Thyroid gland (tissue), 4 donors: ENCODE data around the gene FAM3A.

Experiments used
- POLR2A ChIP-seq, 2 donors: fragments of 450-650 bp; IDR thresholded peaks; one replicate each; pipeline ENCODE4 v1.6.1; 2017; ENCODE audit warnings: antibody characterized with exemption in 2 of 2, mild to moderate bottlenecking in 2 of 2, moderate library complexity in 1 of 2
- TF ChIP-seq, protein P1 (sequence below), 6 experiments: fragments of 200-600 bp in 3 of 6; fragments of 450-650 bp in 3 of 6; sonication (generic) in 3 of 6; IDR thresholded peaks; one replicate each; pipeline ENCODE4 v1.5.1; 2016 to 2019; ENCODE audit warnings: antibody characterized with exemption in 6 of 6, mild to moderate bottlenecking in 2 of 6, inconsistent platforms in 1 of 6, moderate library complexity in 1 of 6

DNA sequence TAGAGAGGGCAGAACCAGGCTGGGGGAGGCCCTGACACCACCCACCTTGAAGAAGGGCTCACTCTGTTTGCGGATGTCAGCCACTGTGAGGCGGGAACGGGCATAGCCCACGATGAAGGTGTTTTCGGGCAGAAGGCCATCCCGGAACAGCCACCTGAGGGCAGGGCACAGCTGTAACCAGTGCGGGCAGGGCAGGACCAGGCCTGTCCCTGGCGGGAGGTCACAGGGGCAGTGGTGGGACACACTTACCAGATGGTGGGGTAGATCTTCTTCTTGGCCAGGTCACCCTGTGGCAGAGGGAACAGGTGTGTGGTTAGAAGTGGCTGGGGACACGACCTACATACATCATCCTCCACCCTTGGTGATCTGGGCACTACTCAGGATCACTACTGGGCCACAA lies 19.9 kb upstream of the FAM3A start:
- TF ChIP-seq POLR2A (IDR thresholded peaks at IDR 0.05), result no peak
- TF ChIP-seq, protein P1, sequence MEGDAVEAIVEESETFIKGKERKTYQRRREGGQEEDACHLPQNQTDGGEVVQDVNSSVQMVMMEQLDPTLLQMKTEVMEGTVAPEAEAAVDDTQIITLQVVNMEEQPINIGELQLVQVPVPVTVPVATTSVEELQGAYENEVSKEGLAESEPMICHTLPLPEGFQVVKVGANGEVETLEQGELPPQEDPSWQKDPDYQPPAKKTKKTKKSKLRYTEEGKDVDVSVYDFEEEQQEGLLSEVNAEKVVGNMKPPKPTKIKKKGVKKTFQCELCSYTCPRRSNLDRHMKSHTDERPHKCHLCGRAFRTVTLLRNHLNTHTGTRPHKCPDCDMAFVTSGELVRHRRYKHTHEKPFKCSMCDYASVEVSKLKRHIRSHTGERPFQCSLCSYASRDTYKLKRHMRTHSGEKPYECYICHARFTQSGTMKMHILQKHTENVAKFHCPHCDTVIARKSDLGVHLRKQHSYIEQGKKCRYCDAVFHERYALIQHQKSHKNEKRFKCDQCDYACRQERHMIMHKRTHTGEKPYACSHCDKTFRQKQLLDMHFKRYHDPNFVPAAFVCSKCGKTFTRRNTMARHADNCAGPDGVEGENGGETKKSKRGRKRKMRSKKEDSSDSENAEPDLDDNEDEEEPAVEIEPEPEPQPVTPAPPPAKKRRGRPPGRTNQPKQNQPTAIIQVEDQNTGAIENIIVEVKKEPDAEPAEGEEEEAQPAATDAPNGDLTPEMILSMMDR (IDR thresholded peaks at IDR 0.05), result no peak
